Adipose tissue (tissue), 3 donors: ENCODE results near the gene KIF14. TPM values are rescaled to one million over a fixed set of nuclear protein-coding genes. Genes with fewer than 3 reads are reported as not detected.

Experiments used
- H3K27ac ChIP-seq: one replicate; pipeline ENCODE4 v1.5.1; 2013; ENCODE audit warnings: low read depth, low read length
- WGBS, 3 donors: extraction: QIAGEN DNeasy Blood & Tissue Kit; methylation state at CpG; one replicate each; pipeline ENCODE4 v1.1.7; 2013; 5-methylcytosine and 5-hydroxymethylcytosine counted together
- polyA plus RNA-seq, 3 donors: library from polyadenylated mRNA; stranded (reverse); fragments of 200-250 nt; gene quantifications; one replicate each; pipeline ENCODE4 v1.2.3, GENCODE V29; 2013
- donor health status: healthy with polysubstance abuse.
- donor health status: Bipolar disorder and iron deficiency.
- donor health status: healthy.

KIF14 gene
- under 1 TPM in 2 of 3 donors, not detected in 1; 0.04 to 0.06 TPM for polyA plus RNA-seq

DNA sequence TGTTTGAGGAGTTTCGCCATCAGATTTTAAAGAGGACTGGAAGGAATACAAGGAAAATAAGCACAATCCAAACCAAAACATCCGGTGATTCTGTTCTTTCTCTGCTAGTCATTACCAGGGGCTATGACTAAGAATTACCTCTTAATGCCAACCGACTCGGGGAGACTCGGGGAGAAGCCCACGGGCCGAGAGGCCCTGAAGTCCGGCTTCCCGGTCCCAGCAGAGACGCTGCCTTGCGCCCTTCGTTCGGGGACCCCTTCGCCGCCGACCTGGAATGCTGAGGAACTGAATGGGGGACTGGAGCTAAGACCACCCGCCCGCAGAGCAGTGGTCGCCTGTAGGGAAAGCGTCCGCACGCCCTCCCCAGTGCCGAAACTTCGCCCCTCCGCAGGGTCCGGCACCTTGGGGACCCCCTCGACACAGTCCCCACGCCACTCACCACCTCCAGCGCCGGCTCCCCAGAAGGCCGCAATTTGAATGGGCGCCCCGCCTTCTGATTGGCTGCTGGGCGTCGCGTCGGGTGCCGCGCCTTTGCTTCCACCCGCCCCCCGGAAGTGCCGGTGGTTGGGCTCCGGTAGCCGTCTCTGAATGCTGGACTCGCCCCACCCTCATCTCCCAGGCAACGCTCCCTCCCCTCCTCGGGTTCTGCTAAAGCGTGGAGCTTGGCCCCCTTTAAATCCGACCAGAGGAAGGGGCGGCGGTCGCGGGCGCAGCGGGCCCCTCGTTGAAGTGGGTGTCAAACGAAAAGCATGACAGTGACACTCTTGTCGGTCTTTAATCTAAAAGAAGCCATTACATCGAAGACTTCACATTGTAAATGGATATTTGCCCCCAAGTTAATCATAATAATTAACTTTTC lies at the start of gene KIF14:
Gene KIF14 (minus strand): TSS at position 479 of the 859 bp plus-strand sequence. CDS start 2,028 bp downstream, outside the sequence.
- no peak within 1 kb of the TSS for H3K27ac ChIP-seq
- 0% methylated on average over 59 of the region's 59 CpGs for WGBS, 3 donors

GRCh38 chr1:200669314-200670241 lies 49.0 kb upstream of the KIF14 start, which contains the start of gene DDX59:
DDX59 (minus strand) TSS chr1:200669907; CDS start chr1:200666740, 3,167 bp downstream.
- 0 to 2% (median 0%) methylated on average over 81 to 91 of the region's 91 CpGs for WGBS, 3 donors
- peak within 1 kb of the TSS; percentile 89 for H3K27ac ChIP-seq

DNA sequence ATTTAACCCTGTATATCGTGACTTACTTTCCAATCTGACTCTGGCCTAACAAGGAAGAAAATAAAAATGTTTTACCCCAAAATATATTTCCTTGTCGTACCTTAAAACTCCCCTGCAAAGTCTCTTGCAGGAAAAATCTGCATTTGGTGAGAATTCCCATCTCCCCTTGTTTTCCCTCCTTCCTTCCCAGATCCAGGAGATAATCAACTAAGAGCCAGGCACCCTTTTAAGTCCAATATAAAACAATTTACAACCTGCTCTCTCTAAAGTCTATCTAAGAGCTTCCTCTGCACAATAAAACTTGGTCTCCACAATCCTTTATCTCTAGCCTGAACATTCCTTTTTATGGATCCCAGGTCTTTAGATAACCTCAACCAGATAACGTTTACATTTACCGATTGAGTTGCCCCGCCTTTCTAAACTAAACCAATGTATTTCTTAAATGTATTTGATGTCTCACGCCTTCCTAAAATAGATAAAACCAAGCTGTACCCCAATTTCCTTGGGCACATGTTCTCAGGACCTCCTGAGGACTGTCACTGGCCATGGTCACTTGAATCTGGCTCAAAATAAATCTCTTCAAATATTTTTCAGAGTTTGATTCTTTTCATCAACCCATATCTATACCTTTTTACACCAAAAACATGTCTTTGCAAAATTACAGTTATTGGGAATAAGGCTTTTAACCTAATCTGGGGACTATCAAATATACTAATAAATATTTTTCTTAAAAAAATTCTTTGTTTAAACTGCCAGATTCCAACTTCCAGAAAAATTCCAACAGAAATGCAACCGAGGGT lies 48.2 kb upstream of the KIF14 start:
- 28 to 41% (median 38%) methylated on average over 7 of the region's 7 CpGs for WGBS, 3 donors
- H3K27ac ChIP-seq, result no peak overlapping the region

DNA sequence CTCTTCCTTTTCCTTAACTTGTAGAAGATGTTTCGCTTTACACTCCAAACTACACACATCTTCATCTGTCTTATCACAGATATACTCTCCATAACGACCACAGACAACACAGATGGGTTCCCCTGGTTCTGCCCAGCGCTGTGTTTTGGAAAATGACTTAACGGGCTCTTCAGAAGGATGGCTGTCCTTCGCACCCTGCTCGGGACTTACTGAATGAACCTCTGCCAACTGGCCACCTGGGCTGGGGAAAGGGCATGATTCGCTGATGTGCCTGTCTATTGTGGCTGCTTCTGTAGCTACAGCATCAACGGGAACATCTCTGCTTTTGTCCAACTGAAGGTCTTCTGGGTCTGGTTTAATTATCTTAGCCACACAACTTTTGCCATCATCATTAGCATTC lies 45.8 kb upstream of the KIF14 start:
- no peak overlapping the region for H3K27ac ChIP-seq
- 52 to 76% (median 71%) methylated on average over 8 of the region's 8 CpGs for WGBS, 3 donors

DNA sequence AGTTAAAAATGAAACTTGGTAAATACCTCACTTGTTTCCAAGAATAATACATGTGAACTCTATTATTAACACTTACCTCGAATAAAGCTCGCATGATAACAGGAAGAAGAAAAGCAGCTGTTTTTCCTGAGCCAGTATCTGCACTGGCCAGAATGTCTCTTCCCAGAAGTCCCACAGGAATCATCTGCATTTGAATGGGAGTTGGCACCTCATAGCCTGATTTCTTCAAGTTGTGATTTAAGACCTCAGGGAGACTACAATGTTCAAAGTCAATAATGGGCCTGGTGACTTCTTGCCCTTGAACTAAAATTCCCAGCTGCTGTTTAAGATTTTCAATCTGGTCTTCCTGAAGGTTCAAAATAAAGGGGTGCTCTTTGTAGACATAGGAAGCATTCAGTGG lies 45.3 kb upstream of the KIF14 start:
- 11 to 40% (median 12%) methylated on average over 2 of the region's 2 CpGs for WGBS, 3 donors

GRCh38 chr1:200660719-200661118 lies 40.2 kb upstream of the KIF14 start:
- no peak overlapping the region for H3K27ac ChIP-seq
- 72 to 83% (median 74%) methylated on average over 6 of the region's 6 CpGs for WGBS, 3 donors

More for the DNA sequence above, 45.3 kb upstream of the KIF14 start:
- H3K27ac ChIP-seq, result no peak overlapping the region

DNA sequence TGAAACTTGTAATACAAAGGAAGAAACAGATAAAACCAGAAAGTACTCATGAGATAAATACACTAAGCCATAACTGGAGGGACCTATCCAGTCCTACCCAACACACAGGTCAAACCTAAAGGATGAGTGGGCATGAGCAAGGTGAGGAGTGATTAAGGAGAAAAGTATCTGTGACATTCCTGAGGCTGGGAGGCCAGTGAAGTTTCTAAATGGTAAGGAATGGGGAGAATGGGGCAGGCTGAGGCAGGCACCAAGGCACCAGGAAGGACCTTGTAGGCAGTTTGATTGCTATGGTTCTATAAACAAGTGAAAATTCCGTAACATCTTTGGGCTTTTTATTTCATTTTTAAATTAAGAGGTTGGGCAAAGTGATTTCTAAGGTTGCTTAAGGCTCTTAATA lies 38.7 kb upstream of the KIF14 start:
- no peak overlapping the region for H3K27ac ChIP-seq
- WGBS, 3 donors, result 100% methylated on average over 1 of the region's 1 CpG

DNA sequence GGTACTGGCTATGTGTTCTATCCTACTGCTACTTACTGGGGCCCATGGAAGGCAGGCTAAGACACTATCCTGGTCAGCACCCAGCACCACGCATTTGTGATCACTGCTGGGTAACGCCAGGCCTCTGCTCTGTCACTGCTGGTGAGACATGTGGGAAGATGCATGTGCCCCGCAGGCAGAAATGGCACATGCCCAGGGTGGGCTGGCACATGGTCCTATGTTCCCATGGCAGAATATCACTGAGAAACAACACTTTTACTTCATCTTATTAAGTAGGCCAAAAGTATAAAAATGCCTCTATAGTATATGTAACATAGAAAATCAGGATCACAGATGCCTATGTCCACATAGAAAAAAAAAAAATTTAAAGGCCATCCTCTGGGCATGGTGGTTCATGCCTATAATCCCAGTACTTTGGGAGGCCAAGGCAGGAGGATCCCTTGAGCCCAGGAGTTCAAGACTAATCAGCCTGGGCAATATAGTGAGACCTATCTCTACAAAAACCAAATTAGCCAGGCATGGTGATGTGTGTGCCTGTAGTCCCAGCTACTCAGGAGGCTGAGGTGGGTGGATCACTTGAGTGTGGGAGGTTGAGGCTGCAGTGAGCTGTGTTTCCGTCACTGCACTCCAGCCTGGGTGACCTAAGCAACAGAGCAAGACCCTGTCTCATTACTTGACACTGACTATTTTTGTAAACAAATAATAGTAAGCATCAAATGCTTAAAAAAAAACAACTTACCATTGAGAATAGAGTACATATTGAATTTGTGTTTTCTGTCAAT lies 37.7 kb upstream of the KIF14 start:
- H3K27ac ChIP-seq, result no peak overlapping the region
- 85 to 97% (median 95%) methylated on average over 4 of the region's 4 CpGs for WGBS, 3 donors

DNA sequence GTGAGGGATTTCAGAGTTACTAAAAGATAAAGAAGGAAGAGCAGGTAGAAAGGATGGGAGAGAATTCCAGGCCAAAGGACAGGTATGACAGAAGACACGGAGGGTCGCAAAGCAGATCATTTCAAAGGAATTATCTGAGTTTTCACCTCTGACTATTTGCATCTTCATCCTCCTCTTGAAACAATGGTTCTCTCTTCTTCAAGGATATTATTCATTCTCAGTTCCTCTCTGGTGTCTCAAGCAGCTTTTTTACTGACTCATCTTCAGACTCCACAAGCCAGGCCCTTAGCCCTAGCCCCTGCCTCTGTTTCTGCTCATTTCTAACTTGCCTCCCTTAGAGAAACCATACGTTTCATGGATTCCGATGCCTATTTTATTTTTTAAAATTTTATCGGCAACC lies 34.1 kb upstream of the KIF14 start:
- WGBS, 3 donors, result 94 to 99% (median 94%) methylated on average over 5 of the region's 5 CpGs
- no peak overlapping the region for H3K27ac ChIP-seq

DNA sequence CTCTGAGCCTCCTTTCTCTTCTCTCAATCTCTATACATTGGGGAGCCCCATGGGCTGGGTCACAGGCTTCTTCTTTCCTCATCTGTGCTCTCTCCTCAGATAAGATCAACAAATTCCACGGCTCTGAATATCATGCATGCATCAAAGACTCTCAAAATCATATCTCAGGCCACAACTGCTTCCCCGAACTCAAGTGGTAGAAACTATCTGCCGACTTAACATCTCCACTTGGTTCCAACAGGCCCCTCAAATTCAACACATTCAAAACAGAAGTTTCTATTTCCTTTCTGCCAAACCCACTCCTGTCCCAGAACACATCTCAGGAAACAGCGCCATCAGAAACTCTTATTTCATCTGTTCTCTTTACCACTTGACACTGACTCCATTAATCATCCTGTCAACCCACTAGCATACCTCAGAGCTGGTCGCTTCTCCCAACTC lies 32.5 kb upstream of the KIF14 start:
- H3K27ac ChIP-seq, result no peak overlapping the region
- WGBS, 3 donors, result 54 to 89% (median 55%) methylated on average over 5 of the region's 5 CpGs

DNA sequence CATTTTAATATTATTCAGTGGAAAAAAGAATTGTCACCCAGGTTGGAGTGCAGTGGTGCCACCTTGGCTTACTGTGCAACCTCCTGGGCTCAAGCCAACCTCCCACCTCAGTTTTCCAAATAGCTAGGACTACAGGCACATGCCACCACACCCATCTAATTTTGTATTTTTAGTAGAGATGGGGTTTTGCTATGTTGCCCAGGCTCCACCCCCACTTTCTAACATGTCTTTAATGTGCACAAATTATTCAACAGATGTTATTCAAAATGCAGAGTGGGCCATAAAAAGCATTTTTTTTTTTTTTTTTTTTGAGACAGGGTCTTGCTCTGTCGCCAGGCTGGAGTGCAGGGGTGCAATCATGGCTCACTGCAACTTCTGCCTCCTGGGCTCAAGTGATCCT lies 31.8 kb upstream of the KIF14 start:
- WGBS, 3 donors, result 87 to 100% (median 100%) methylated on average over 1 of the region's 1 CpG
- no peak overlapping the region for H3K27ac ChIP-seq

DNA sequence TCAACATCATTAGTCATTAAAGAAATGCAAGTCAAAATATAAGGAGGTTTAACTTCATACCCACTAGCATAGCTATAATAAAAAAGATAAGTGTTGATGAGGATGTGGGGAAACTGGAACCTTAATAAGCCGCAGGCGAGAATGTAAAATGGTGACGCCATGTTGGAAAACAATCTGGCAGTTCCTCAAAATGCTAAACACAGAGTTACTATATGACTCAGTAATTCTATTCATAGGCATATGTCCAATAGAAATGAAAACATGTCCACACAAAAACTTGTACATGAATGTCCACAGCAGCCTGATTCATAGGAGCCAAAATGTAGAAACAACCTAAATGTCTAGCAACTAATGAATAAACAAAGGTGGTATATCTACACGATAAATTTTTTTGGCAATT lies 26.0 kb upstream of the KIF14 start:
- H3K27ac ChIP-seq, result no peak overlapping the region
- 91 to 98% (median 96%) methylated on average over 4 of the region's 4 CpGs for WGBS, 3 donors

GRCh38 chr1:200644021-200644420 lies 23.5 kb upstream of the KIF14 start:
- H3K27ac ChIP-seq, result no peak overlapping the region

- WGBS, 3 donors, result 60 to 90% (median 80%) methylated on average over 6 of the region's 6 CpGs
- H3K27ac ChIP-seq, result no peak overlapping the region
Observed at GRCh38 chr1:200642481-200642880, 21.9 kb upstream of the KIF14 start.

DNA sequence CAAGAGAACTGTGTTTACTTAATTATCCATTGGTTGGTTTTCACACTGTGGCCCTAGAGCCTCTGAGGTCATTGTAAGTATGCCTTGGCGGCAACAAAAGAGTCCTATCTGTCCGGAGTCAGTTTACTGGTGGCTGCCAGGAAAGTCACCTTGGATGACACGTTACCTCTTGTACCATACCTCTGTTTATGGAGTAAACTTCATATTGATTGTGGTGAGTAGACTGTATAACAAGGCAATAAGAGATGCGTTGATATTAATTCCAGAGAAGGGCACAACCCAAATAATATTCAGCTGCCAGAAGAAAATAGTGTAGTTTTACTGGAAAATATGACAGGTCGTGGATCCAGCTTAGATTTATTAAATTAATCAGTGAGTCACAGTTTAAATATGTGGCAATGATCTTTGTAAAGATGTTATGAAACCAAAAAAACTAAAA lies 20.4 kb upstream of the KIF14 start:
- no peak overlapping the region for H3K27ac ChIP-seq
- 30 to 76% (median 75%) methylated on average over 5 of the region's 5 CpGs for WGBS, 3 donors

- 65 to 94% (median 94%) methylated on average over 4 of the region's 4 CpGs for WGBS, 3 donors
- H3K27ac ChIP-seq, result no peak overlapping the region
Observed at GRCh38 chr1:200640373-200640962, 19.9 kb upstream of the KIF14 start.

DNA sequence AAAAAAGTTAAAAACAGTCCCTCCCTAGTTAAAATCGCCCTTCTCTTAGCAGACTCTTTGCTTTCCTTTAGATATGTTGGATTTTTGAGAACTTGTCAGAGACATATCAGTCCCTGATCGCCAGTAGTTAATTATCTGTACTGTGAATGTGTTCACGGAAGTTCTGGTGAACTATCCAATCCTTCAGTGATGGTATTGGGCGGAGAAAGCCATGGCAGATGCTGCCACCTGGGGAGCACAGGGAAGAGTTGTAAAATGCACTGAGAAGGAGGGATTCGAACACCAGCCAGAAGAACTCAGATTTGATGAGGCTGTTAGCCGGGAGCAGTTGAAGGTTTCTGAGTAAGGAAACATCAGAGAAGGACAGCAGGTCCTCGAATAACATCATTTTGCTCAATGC lies 17.5 kb upstream of the KIF14 start:
- H3K27ac ChIP-seq, result no peak overlapping the region
- 81 to 92% (median 87%) methylated on average over 7 of the region's 7 CpGs for WGBS, 3 donors
